NCI-H2029 treated with DMSO at 0.1 percent for 48 hours (cell line): ENCODE data around the gene AUTS2.
"Not testable (repeated sequence)": the region's sequence is repeated elsewhere in the genome, so short reads cannot be mapped to it uniquely, and the experiment has no call there.

Source experiments
- DNase-seq: peaks from one replicate; lab custom pipeline; 2025; lab: John Stamatoyannopoulos, UW

AUTS2 gene

DNA sequence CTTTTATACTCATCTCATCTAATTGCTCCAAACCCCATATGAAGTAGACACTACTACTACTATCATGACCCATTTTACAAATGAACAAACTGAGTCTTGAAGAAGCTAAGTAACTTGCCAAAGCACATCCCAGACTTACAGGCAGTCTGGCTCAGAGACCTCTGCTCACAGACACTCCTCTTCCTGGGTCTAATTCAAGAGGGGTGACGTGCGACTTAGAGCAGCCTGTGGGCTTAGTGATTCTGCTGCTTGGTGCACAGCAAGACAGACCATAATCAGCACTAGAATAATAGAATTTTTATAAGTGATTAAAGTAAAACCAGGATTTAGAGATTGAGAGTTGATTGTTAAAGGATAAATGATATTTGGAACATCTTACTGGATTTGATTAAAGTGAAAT is 750.8 kb downstream of the AUTS2 start:
- DNase-seq, result no peak

DNA sequence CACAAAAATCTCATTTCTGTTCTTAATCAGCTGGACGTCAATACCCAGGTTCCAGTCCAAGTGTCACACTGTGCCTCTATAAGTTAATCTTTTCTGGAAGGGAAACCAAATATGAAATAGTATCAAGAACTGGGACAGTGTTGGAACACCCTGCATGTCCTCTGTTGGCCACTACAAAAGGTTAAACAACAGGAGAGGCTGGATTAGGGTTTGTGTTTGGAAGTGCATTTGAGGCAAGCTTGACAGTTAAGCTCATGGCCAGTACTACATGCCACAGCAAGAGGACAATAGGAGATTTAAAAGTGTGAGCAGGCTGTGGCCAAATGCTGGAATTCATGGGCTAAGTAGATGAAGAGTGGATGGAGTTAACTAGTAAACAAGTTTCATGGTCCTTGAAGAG is 751.5 kb downstream of the AUTS2 start:
- no peak for DNase-seq

DNA sequence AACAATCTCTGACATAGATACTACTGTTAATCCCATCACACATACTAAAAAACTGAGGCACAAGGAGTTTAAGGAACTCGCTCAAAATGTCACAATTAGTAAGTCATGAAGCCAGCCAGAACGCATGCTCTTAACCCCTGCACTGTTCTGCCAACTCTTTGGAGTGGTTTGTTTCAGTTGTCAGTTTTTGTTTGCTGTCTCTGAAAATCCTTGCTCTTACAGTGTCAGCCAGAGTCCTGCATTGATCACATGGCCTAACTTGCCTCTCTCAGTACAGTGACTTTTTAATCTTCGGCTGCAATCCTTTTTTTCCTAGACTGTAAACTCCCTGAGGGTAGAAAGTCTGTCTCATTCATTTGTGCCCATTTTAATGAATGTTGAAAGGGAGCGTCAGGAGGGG is 753.8 kb downstream of the AUTS2 start:
- no peak for DNase-seq

DNA sequence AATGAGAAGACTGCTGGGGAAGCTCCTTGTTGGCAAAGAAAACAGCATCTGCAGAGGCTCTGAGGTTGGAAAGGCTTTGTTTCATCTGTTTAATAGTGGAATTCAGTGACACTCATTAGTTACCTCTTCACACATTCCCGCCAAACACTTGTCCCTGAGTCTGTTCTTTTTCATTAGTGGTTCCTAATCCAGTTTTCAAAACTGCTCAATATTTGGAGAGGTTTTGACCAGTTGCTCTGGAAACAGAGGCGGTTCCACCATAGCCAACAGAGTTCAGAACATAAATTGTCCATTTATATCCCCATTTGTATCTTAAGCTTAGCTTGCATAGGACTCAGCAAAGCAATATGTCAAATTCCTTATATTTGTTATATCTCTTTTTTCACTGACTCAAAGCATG is 754.6 kb downstream of the AUTS2 start:
- no peak for DNase-seq

DNA sequence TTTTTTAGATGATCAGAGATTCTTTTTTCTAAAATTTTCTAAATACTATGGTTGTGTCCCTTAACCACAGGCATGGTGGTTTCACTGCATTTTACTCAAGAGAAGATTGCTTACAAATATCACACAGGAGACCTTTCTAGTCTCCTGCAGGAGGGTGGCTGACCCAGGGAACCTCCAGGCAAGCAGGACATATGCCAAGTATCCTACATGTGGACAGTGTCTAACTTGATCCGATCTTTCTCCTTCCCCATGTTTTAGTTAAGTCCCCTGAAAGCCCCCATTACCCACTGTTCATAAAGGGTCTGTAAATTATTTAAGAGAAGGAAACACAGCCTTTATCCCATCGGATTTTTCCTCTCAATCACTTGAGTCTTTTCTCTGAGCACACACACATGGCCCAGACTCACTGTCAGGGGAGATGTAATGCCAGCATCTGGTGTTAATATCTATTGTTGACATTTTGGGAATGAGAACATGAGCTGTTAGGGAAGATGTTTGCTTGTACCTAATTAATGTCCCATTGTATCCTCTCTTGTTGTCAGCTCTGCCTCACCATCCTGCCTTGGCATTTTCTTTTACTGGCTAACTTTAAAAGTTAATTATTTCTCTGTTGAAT is 755.2 kb downstream of the AUTS2 start:
- peak; percentile 19 for DNase-seq

DNA sequence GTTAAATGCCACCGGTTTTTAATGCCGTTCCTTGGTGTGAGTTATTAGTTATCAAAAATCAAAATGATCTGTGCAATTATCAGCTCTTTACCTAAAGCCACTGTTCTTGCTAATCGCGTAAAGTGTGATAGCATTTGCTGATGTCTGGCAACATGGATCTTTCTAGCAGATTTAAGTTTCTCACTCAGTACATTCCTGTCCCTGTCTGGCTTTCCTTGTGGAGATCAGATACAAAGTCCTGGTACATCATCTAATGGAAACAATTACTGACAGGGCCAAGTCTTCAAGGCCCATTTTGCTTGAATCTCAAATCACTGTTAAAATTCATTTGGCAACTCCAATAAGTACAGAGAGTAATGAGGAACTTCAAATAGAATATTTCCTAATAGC is 755.7 kb downstream of the AUTS2 start:
- no peak for DNase-seq

DNA sequence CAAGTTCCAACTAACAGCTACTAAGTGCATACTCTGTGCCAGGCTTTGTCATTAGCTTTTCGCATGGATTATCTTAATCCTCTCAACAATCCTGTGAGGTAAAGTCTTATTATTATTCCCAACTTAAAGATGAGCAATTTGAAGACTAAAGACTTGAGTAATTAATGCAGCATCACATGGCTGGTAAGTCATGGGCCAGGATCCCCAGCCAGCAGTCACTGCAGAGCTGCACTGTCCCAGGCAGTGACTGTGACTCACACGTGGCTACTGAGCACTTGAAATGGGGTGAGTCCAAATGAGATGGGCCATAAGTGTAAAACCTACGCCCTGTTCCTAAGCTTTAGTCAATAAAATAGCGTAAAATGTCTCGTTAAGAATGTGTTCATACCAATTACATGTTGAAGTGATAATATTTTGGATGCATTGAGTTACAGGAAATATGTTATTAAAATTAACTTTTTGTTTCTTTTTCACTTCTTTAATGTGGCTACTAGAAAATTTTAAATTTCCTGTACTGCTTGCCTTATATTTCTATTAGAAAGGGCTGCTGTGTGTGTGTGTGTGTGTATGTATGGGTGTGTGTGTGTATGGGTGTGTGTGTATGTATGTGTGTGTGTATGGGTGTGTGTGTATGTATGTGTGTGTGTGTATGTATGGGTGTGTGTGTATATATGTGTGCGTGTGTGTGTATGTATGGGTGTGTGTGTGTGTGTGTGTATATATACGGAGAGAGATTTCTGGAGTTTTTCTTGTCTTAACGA is 756.3 kb downstream of the AUTS2 start:
- DNase-seq, result no peak

DNA sequence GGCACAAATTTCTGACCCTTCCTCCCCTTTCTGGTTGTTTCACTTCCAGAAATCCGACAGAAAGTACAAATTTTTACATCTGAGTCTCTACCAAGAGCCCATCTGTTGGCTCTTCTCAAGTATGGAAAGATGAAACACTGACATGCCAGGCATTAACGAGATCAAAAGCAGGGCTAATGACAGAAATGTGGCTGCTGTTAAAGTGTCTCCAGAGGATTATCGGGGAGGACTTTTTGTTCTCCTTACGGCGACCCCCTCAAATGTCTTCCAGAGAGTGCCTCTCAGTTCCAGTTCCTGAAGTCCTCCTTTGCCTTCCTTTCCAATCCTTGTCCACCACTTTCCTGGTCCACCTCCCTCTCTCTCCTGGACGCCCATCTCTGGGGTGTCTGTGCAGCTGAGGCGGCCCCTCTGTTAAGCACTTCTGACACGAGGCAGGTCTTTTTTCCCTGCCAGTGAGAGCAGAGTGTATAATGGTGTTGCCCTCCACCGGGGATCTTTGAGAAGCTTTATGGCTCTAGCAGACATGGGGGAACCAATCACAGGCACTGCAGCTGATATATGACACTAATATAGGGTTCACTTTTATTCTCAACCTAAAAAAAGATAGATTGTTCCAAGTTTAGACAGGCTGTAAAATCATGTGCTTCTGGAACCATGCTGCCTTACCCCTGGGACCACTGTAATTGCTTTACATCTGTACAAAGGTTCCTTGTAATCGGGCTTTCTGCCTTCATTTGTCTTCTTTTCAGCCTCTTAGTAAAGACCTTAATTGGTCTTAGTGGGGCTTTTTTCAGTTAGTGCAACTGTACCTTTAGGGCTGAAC is 757.1 kb downstream of the AUTS2 start:
- DNase-seq, result no peak

DNA sequence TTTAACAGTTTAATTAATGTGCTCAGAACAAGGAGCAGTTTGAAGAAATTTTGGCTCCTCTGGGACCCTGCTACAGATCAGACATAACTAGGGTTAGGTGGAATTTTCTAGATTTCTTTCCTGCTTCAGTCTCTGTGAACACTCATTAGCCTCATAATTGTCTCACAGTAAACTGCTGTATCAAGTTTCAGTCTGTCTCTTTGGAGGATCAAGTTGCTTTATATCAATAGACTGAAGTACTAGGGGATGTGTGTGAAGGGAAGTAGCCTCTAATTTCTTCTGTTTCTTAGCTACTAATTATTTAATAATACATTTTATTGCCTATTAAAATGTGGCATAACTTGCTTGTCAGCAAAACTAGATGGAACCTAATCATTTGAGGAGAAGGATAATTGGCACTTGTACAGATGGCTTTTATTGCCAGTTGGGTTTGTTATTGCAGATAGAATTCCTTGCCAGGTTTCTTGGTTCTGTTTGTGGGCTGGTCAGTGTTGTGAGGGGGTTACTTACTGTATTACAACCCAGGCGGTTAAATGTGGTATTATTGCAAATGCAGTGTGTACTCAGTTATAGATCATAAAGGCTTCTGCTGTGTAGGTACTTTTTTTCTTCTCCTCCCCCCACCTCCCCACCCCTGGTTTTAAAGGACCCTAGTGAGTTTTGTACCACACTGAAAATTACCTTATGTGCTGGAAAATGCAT is 758.0 kb downstream of the AUTS2 start:
- DNase-seq, result peak; percentile 86

DNA sequence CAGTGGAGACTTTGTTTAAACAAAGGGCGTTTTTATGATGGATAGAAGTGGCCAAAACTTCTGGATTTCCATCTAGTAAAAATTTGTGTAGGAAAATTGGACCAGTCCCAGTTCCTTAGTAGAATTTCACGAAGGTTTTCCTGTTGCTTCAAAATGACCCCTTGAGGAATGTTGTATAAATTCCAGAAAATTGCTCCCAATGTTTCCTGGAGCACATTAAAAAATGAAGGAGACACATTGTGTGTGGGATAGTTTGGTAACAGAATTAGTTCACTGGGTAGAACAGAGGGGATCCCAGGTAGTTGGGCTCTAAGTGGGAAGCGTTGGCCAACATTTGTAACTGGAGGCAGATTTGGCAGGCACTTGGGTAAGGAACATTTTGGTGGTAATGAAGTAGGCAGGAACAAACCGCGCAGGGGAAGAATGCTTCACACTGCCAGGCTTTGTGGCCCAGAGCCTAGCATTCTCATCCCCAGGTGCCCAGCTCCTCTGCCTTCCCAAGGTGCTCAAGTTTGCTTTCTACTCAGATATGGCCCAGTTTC is 758.6 kb downstream of the AUTS2 start:
- DNase-seq, result no peak

DNA sequence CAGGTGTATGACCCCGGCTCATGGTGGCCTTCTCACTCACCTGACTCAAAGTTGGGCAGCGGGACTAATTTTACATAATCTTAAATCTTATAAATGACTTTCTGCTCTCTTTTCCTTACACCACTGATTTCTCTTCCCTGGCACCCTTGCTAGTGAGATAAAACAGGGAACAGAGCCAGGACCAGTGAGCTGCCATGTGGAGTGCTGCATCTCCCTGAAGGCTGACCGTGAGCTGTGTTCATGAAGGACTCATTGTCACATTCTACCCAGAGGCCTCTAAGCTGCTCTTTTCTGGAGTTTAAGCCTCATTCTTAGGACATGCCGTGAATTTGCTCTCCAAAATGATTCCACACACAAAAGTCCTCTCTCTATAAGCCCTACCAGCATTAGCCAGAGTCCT is 762.3 kb downstream of the AUTS2 start:
- no peak for DNase-seq

DNA sequence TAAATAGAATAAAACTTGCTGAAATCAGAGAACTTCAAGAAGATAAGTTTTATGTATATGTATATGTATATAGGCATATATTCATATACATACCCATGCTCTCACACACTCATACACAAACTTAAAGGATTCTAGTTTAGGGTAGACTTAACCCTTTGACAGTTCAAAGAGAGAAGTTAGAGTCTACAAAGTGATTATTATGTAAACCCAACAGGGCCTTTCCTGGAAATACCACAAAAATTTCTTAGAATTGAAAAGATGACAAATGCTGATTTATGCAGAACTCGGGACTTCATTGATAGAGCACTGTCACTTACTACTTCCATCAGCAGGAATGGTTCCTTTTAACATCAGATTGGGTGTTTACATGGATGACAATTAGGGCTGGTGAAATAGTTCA is 763.5 kb downstream of the AUTS2 start:
- DNase-seq, result no peak

DNA sequence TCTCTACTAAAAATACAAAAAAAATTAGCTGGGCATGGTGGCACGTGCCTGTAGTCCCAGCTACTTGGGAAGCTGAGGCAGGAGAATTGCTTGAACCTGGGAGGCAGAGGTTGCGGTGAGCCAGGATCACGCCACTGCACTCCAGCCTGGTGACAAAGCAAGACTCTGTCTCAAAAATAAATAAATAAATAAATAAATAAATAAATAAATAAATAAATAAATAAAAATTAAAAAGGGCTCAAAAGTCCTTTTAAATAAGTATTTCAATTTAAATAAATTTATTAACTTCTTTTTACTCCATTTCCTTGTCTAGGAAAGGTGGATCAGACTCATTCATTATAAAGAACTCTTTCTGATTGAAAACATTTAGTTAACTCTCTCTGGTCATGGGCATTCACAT is 766.1 kb downstream of the AUTS2 start:
- not testable (repeated sequence) for DNase-seq

DNA sequence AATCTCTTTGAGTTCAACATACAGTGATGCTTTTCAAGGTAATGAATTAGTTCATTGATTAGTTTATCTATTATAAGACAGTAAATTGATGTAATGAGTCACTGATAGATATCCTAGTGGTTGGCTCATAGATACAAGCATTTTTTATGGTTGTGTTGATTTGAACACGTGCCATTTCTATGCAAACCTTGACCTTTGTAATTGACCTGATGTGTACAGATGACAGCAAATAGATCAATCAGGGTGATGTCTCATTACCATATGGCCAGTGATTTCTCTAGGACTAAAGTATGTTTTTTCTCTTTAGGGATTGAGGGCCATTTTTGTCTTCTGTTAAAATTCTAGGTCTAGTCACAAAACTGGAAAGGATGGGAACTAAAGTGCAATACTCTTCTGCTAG is 773.4 kb downstream of the AUTS2 start:
- DNase-seq, result no peak

DNA sequence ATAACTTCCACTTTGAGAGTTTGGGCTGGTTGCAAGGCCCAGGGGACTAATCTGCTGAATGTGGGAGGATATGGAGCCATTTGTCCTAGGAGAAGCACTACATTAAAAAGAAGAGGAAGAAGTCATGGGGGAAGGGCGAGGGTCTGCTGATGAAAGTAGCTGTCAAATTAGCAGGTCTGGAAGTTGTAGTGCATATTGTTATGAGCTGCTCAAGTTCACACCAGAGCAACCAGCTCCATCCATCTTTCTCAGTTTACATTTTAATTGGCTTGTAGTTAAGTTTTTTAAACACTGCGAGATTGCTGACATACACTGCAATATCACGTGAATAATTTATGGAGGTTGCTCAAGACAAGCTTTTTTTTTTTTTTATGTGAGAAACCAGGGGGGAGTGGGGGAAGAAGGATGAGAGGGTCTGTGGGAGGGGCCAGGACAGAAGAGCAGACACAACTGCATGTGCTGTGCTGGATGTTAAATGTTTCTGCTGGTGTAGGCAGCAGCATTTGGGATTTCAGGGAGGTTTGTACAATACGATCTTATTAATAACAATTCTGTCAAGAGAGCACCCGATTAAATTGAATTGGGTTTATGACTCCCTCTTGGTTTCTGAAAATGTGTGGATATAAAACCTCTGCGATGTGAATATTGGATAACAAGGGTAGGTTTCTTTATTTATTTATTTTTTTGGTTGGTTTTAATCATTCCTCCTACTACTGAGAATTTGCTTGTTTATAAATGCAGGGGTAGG is 774.7 kb downstream of the AUTS2 start:
- no peak for DNase-seq

DNA sequence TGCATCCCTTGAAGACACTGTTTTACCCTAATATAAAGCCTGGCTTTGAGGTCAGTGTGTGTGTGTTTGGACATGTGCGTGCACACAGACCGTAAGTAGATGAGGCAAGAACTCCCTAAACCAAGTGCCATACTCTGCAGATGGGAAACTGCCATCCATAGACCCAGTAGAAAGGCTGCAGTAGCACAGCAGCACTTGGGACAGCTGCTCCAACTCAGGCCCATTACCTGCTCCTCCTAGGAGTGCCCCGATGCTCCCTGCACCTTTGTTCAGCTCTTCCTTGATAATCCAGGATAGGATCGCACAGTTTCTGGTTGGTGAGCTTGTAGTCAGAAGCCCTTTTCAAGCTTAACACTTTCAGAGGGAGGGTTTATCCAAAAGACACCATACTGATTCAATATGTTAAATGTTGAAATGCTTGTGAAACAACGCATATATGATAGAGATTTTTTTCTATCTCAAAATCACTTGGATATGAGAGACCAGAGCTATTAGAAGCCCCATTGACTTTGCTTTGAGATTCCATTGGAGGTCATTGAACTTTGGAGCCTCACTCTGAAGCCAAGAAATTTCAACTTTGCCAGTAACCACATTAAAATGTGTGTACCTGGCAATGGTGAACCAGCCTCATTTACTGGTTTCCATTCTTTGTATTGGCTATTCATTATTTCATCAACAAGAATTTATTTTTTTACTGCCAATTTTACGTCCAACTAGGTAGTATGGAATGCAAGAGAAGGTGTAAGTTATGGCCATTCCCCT is 776.7 kb downstream of the AUTS2 start:
- DNase-seq, result no peak

DNA sequence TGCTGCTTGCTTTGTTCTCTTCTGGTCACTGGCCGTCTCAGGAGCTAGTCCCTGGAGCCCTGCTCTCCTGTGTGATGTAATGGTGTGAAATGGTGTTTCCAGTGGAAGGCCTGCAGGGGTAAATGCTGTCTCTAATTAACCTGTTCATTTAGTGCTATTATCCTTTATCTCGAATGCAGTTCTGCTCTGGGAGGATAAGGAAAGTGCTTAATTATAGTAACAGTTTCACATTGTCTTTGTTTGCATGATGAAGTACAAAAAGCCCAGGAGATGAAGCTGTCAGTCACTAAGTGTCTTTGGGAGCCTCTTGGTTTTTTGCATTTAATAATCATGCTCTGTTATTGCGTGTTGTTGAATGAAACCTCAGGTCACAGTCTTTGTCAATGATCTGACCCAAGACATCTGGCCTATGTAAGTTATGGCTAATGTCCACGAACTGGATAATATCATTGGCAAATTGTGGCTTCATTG is 778.3 kb downstream of the AUTS2 start:
- DNase-seq, result no peak

DNA sequence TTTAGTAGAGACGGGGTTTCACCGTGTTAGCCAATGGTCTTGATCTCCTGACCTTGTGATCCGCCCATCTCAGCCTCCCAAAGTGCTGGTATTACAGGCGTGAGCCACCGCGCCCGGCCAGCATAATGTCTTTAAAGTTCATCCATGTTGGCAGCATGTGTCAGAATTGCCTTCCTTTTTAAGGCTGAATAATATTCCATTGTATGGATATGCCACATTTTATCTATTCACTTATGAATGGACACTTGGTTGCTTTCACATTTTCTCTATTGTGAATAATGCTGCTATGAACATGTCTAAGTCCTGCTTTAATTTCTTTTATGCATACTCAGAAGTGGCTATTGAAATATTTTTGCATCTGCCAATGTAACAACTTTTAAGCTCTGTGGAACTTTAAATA is 779.7 kb downstream of the AUTS2 start:
- no peak for DNase-seq

DNA sequence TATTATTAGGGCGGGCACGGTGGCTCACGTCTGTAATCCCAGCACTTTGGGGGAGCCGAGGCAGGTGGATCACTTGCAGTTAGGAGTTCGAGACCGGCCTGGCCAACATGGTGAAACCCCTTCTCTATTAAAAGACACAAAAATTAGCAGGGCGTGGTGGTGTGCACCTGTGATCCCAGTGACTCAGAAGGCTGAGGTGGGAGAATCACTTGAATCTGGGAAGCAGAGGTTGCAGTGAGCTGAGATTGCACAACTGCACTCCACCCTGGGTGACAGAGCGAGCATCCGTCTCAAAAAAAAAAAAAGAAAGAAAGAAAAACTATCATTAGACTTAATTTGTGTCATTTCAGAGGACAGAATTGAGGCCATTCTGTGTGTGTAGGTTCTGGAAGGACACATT is 780.9 kb downstream of the AUTS2 start:
- DNase-seq, result no peak

DNA sequence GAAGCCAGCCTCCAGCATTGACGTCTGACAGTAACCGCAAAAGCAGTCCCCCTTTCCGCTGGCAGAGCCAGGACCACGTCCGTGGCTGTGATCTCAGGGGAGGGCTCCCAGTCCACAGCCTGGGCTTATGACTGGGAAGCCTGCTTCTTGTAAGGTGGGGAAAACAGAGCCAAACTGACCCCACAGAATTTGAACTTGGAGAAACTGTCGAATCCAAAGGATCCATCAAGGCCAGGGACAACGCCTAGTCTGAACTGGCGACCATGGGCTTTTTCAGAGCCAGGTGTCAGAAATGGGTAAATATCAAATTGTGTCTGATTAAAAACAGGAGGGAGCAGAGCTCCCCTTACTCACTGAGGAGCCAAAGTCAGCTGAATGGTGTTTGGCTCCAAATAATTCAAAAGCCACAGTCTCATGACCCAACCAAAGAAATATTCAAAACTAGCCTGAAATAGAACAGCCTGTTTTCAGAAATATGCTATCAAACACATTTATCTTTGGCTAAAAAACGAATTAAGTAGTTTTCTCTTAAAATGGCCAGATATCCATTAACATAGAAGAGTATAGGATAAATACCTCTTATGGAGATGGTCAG is 782.2 kb downstream of the AUTS2 start:
- DNase-seq, result no peak
